ENCODE measurements around the gene SLC8A1.

SLC8A1 gene

GRCh38 chr2:40127890-40128557 lies 323.9 kb downstream of the SLC8A1 start:
- TF ChIP-seq CTCF (IDR thresholded peaks at IDR 0.05; ENCODE audit: low read depth, low read length): no peak
- H3K4me3 ChIP-seq (ENCODE audit: low read depth, low read length): no peak overlapping the region

GRCh38 chr2:40127146-40127545 lies 324.7 kb downstream of the SLC8A1 start:
- no peak for TF ChIP-seq CTCF (IDR thresholded peaks at IDR 0.05; ENCODE audit: low read depth, low read length)
- H3K4me3 ChIP-seq (ENCODE audit: low read depth, low read length): no peak overlapping the region

- no peak overlapping the region for H3K4me3 ChIP-seq (ENCODE audit: low read depth, low read length)
- TF ChIP-seq CTCF (IDR thresholded peaks at IDR 0.05; ENCODE audit: low read depth, low read length): no peak
Observed at GRCh38 chr2:40126006-40126405, 325.9 kb downstream of the SLC8A1 start.

GRCh38 chr2:40123746-40124145 lies 328.1 kb downstream of the SLC8A1 start:
- H3K4me3 ChIP-seq (ENCODE audit: low read depth, low read length): no peak overlapping the region
- TF ChIP-seq CTCF (IDR thresholded peaks at IDR 0.05; ENCODE audit: low read depth, low read length): no peak

GRCh38 chr2:40123326-40123725 lies 328.6 kb downstream of the SLC8A1 start:
- TF ChIP-seq CTCF (IDR thresholded peaks at IDR 0.05; ENCODE audit: low read depth, low read length): no peak

GRCh38 chr2:40120957-40121356 lies 330.9 kb downstream of the SLC8A1 start:
- no peak overlapping the region for H3K4me3 ChIP-seq (ENCODE audit: low read depth, low read length)
- no peak for TF ChIP-seq CTCF (IDR thresholded peaks at IDR 0.05; ENCODE audit: low read depth, low read length)

More at GRCh38 chr2:40123326-40123725, 328.6 kb downstream of the SLC8A1 start:
- no peak overlapping the region for H3K4me3 ChIP-seq (ENCODE audit: low read depth, low read length)

GRCh38 chr2:40120026-40120425 lies 331.9 kb downstream of the SLC8A1 start:
- H3K4me3 ChIP-seq (ENCODE audit: low read depth, low read length): no peak overlapping the region
- TF ChIP-seq CTCF (IDR thresholded peaks at IDR 0.05; ENCODE audit: low read depth, low read length): no peak
